Cerebellar cortex (tissue), 1 donor: ENCODE measurements around the gene FAM184A.
"Not testable (repeated sequence)": the region's sequence is repeated elsewhere in the genome, so short reads cannot be mapped to it uniquely, and the experiment has no call there.

Experiments
- DNase-seq: peaks from one replicate; pipeline ENCODE4 v3.0.0-alpha.2; 2015; ENCODE audit warnings: low spot score

FAM184A gene

DNA sequence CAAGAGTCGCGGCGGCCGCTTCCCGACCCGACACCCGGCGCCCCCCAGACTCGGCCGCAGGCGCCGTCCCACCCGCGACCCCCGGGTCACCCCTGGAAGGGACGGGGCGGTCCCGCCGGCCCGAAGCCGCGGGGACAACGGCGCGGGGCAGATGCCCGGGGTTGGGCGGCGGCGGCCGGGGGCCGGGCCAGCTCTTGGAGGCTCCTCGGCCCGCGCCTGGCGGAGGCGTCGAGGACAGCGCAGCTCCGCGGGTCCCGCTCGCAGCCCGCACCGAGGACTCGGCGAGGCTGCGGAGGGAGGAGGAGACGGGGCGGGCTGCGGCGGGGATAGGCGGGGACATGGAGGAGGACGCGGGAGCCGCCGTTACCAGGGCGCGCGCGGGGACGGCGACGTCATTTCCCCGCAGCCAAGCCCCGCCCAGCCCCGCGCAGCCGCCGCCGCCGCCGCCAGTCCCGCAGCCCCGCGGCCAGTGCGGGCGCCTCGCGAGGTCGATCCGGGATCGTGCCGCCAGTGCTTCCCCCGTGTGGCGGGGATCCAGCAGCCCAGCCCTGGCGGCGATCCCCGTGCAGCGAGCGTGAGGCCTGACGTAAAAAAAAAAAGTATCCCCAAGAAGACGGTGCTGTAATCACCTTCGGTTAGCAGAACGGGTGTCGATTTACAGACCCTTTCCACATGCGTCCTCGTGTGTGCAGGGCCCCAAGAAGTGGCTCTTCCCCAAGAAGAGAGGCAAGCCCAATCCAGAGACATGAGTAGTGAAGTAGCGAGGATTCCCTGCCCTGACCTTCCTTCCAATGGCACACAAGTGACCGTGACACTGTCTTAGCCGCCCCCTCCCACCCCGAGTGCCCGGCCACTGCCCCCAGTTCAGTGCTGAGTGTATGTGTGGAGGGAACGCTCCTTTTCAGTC, at the start of gene FAM184A:
Gene FAM184A (minus strand): TSS at position 289 of the 907 bp plus-strand sequence. CDS start 365 bp downstream, outside the sequence.
- DNase-seq, result peak; percentile 66

- DNase-seq, result no peak
These were observed 49.2 kb upstream of the FAM184A start for GRCh38 chr6:119127627-119128026.

GRCh38 chr6:119126826-119127225, 48.4 kb upstream of the FAM184A start:
- DNase-seq, result no peak

- no peak for DNase-seq
These were observed 47.7 kb upstream of the FAM184A start for GRCh38 chr6:119126140-119126539.

GRCh38 chr6:119125576-119125975, 47.1 kb upstream of the FAM184A start:
- no peak for DNase-seq

DNA sequence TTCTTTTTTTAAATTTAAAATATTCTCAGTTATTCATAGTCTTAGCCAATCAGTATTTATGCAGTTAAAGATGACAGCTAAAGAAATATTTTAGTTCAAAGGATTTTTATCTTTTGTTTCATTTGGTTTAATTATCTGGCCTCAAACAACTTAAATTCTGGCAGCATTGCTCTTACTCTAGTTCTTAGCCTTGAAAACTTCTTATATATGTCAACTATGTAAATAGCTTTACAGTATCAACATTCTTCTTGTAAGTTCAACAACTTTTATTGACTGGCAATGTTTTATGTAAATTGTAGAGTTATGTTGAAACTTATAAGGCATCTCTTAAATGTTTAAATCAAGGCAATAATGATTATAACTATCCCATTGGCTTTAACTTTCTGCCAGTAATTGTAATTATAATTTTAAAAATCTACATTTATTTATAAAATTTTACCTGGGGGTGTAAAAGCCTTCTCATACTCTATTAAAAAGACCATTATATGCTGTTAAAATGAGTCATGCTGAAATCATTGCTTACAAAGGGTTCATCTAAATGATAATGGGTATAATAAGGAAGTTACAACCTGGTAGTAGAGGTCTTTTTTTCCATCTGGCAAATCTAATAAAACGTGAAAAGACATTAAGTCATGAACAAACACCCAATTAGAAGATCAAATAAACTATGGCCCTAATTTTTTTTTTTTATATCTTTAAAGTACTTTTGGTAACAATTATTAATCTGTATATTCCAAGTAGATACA, 45.8 kb upstream of the FAM184A start:
- DNase-seq, result no peak

- DNase-seq, result no peak
These were observed 43.9 kb upstream of the FAM184A start for GRCh38 chr6:119122336-119122735.

DNA sequence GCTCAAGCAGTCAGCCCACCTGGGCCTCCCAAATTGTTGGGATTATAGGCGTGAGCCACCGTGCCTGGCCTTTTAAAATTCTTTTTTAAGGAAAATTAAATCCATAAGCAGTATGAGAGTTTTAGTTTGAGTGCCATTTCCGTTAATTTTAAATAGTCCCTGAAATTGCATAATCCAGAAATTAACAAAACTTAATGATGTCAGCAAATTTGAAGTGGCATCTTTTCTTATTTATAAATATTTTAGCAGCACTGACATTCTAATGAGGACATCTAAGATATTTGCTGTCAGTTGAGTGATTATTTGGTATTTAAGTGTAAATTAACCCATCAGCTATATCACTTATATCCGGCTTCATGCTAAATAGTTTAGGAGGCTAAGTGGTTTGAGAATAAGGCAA, 42.9 kb upstream of the FAM184A start:
- no peak for DNase-seq

GRCh38 chr6:119119989-119120388, 41.5 kb upstream of the FAM184A start:
- no peak for DNase-seq

DNA sequence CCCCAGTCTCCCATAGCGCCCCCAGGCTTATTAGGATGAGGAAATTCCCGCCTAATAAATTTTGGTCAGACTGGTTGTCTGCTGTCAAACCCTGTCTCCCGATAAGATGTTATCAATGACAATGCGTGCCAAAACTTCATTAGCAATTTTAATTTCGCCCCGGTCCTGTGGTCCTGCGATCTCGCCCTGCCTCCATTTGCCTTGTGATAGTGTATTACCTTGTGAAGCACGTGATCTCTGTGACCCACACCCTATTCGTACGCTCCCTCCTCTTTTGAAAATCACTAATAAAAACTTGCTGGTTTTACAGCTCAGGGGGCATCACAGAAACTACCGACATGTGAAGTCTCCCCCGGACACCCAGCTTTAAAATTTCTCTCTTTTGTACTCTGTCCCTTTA, 40.6 kb upstream of the FAM184A start:
- DNase-seq, result not testable (repeated sequence)

- no peak for DNase-seq
These were observed 38.3 kb upstream of the FAM184A start for GRCh38 chr6:119116712-119117281.

GRCh38 chr6:119113961-119114360, 35.5 kb upstream of the FAM184A start:
- no peak for DNase-seq

DNA sequence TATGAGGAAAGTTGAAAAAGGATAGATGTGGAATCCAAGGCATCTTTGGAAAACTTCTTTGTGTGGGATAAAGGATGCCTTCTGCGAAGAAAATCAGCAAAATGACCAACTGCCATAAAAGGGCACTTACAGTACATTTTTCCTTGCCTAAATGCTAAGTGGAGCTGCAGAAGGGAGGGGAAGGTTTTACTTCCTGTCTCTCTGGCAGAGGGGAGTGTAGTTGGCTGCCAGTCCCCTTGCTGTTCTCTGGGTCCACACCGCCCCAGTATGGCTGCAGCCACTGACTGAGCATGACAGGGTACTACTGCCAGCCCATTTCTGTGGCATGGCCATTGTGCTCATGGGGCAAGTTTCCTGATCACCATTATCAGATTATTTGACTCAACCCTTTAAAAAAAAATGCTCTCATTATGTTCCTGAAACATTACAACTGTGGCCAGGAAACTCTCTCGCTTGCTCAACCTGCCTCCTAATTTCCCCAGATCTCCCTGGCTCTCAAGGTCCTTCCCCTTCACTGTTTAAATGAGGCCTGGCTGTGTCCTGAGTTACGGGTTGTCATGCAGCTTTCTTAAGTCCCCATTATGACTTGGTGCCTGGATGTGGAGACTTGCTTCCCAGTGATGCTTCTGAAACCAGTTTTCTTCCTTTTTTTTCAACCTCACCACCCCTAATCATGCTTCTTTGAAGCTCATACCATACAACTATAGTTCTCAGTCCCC, 34.5 kb upstream of the FAM184A start:
- DNase-seq, result no peak

DNA sequence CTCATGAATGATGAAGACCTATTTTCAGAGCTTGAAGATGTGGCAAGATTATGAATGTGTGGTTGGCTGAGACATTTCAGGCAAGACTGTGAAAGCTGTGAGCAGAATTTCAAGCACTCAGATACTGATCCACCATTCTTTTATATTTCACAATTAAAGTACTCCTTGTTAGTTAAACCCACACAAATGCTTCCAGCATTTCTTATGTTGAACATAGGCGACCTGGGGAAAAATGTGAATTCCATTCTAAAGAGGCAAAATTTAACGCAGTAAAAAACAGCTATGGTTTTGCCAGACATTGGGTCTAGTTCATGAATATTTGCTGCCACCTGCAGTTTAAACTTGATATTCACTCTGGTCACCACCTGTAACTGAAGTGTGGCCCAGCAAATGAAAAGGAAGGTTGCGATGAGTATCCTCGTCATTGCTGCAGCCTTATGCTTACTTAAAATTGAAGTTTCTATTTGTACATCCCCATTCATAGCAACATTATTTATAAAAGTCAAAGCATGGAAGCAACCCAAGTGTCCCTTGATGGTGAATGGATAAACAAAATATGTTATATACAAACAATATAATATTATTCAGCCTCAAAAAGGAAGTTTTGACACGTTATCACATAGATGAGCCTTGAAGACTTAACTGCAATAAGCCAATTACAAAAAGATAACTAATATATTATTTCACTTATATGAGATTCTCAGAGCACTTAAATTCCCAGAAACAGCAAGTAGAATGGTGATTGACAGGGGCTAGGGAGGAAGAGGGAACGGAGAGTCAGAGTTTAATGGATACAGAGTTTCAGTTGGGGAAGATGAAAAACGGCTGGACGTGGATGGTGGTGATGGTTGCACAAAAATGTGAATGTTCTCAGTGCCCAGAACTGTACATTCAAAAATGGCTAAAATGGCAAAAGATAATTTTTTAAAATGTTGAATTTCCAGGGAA, 32.4 kb upstream of the FAM184A start:
- DNase-seq, result peak; percentile 77

DNA sequence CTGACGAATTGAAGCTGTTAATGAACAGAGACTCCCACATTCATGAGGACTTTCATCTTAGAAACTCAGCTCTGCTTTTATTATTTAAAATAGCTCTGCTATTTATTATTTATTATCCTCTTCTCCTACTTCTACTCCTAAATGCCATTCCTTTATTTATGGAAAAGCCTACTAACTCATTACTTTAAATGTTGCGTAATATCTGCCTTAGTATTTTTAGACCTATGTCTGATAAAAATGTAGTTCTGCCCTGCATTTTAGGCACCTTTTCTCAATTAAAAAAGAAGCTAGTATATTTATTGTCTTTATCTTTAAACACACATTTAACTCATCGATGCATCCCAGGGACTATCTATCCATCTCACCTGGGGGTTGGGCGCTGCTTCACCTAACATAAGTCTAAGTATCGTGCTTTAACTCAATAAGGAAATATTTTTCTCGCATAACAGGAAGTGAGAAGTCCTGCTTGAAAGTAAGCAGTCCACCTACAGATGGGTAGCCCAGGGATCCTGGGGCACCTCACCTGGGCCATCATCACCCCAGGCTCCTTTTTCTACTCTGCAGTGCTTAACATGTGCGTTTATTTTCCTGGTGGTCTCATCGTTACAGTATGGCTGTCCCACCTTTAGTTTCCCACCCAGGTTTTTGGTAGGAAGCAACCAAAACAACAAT, 31.3 kb upstream of the FAM184A start:
- no peak for DNase-seq

- DNase-seq, result no peak
These were observed 29.6 kb upstream of the FAM184A start for GRCh38 chr6:119108076-119108475.

DNA sequence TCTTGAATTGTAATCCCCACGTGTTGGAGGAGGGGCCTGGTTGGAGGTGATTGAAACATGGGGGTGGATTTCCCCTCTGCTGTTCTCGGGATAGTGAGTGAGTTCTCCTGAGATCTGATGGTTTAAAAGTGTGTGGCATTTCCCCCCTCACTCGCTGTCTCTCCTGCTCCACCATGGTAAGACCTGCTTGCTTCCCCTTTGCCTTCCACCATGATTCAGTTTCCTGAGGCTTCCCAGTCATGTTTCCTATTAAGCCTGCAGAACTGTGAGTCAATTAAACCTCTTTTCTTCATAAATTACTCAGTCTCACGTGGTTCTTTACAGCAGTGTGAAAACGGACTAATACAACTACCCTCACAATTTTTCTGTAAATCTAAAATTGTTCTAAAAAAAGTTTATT, 26.8 kb upstream of the FAM184A start:
- DNase-seq, result no peak

DNA sequence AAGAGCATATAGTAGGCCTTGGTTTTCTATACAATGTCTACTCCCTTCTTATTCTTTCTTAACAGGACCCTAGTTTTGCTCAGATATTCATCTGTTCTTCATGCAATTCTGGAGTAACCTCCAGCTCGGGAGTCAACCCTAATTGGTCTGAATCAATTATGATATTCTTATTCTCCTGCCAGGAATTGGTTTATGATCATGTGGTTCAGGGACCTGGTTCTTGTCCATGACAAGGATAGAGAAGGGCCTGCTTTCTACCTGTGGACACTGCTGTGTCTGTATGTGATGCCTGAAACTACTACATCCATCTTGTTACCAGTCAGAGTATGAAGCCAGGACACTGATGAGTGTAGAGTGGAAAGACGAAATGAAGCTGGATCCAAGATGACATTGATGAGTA, 24.4 kb upstream of the FAM184A start:
- DNase-seq, result no peak

- no peak for DNase-seq
These were observed 21.7 kb upstream of the FAM184A start for GRCh38 chr6:119100115-119100514.

DNA sequence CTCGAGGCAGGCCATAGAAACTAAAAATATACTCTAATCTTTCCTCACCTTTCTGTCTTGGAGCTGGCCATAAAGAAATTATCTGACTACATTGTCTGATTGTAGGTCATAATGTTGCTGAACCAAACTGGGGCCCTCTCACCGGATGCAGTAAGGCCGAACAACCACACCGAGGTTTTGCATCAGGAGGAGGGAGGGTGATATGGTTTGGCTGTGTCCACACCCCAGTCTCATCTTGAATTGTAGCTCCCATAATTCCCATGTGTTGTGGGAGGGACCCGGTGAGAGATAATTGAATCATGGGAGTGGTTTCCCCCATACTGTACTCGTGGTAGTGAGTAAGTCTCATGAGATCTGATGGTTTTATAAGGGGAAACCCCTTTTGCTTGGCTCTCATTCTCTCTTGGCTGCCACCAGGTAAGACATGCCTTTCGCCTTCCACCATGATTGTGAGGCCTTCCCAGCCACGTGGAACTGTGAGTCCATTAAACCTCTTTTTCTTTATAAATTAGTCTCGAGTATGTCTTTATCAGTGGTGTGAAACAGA, 19.4 kb upstream of the FAM184A start:
- DNase-seq, result not testable (repeated sequence)
